MM.1S (cell line): Measurements from ENCODE around the gene DCANP1.
A peak's percentile ranks its signal among the peaks of the same experiment; 100 is the strongest.

Experiments used
- DNase-seq: peaks from one replicate; pipeline ENCODE4 v3.0.0-alpha.2; 2015
- H2AFZ ChIP-seq: fragments of 300-600 bp; sonication (generic); 2 replicates; pipeline ENCODE4 v1.6.0; 2016; ENCODE audit warnings: antibody characterized with exemption, low read length
- H3F3A ChIP-seq: fragments of 300-600 bp; sonication (generic); 2 replicates; pipeline ENCODE4 v1.6.1; 2016; ENCODE audit warnings: mild to moderate bottlenecking, antibody characterized with exemption, low read length, moderate library complexity, mixed read lengths; ENCODE audit not compliant: insufficient read depth
- H3K27ac ChIP-seq: fragments of 300-600 bp; sonication (generic); 2 replicates; pipeline ENCODE4 v1.5.1; 2016; ENCODE audit warnings: mild to moderate bottlenecking, low read length
- H3K27me3 ChIP-seq: fragments of 300-600 bp; sonication (generic); replicated peaks from 2 replicates; pipeline ENCODE4 v1.6.0; 2016; ENCODE audit warnings: low read length; ENCODE audit not compliant: insufficient read depth
- H3K36me3 ChIP-seq: fragments of 300-600 bp; sonication (generic); replicated peaks from 2 replicates; pipeline ENCODE4 v1.6.1; 2016; ENCODE audit warnings: mild to moderate bottlenecking, low read length, mixed read lengths; ENCODE audit not compliant: insufficient read depth
- H3K4me1 ChIP-seq: fragments of 300-600 bp; sonication (generic); 2 replicates; pipeline ENCODE4 v1.6.1; 2016; ENCODE audit warnings: low read length, mixed read lengths
- H3K4me2 ChIP-seq: fragments of 300-600 bp; sonication (generic); 2 replicates; pipeline ENCODE4 v1.6.0; 2016; ENCODE audit warnings: low read depth, low read length
- H3K4me3 ChIP-seq: fragments of 300-600 bp; sonication (generic); 2 replicates; pipeline ENCODE4 v1.5.1; 2016; ENCODE audit warnings: low read length, mixed read lengths
- H3K79me2 ChIP-seq: fragments of 300-600 bp; sonication (generic); 2 replicates; pipeline ENCODE4 v1.6.1; 2016; ENCODE audit warnings: mixed run types, low read length, mixed read lengths
- H3K9ac ChIP-seq: fragments of 300-600 bp; sonication (generic); 2 replicates; pipeline ENCODE4 v1.6.1; 2016; ENCODE audit warnings: low read length, mixed read lengths
- H3K9me2 ChIP-seq: fragments of 300-600 bp; sonication (generic); replicated peaks from 2 replicates; pipeline ENCODE4 v1.6.1; 2016; ENCODE audit warnings: mild to moderate bottlenecking, low read length, mixed read lengths; ENCODE audit not compliant: insufficient read depth
- H3K9me3 ChIP-seq: fragments of 300-600 bp; sonication (generic); replicated peaks from 2 replicates; pipeline ENCODE4 v1.6.1; 2016; ENCODE audit warnings: mild to moderate bottlenecking, low read length, mixed read lengths; ENCODE audit not compliant: insufficient read depth
- H4K20me1 ChIP-seq: fragments of 300-600 bp; sonication (generic); 2 replicates; pipeline ENCODE4 v1.6.1; 2016; ENCODE audit warnings: mild to moderate bottlenecking, low read length, moderate library complexity, mixed read lengths; ENCODE audit not compliant: insufficient read depth
- CTCF ChIP-seq: fragments of 300-600 bp; sonication (generic); IDR thresholded peaks from 2 replicates; pipeline ENCODE4 v1.5.1; 2016; ENCODE audit warnings: antibody characterized with exemption, low read length, mixed read lengths
- EZH2 ChIP-seq: fragments of 300-600 bp; sonication (generic); optimal IDR thresholded peaks from 2 replicates; pipeline ENCODE3; 2017; ENCODE audit warnings: low read depth, mild to moderate bottlenecking, antibody characterized with exemption, low read length, mixed read lengths
- EZH2phosphoT487 ChIP-seq: fragments of 300-600 bp; sonication (generic); IDR thresholded peaks from 2 replicates; pipeline ENCODE4 v1.6.1; 2018; ENCODE audit warnings: antibody characterized with exemption, low read length

DCANP1 gene

DNA sequence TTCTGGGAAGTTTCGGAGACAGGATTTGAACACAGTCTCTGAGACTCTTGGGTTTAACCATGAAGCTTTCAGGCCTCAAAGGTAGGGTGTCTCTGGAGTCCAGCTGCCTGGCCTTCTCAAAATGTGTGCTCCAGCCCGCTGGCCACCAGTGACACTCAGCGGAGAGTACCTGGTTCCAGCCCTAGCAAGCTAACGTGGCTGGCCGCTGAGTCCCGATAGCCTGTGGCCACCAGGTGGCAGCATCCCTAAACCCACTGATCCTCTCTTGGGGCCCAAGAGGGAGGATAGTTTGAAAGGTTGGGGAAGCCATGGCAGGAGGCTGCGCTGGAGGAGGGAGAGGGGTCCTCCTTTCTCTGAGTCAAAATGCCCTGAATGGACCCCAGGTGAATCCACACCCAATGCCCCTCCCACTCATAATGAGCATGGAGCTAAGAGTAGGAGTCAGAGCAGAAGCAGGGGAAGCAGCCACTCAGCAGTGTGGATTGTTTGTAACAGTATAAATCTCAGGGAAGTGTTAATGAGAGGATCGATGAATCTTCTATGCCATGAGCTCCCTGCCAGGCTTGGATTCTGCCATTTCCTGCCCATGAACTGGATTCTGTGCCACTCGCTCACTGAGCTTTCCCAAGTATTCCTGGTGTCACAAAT lies 10.4 kb upstream of the DCANP1 start:
- Histone ChIP-seq H3K36me3 (no peaks in the 10 kb centered on the region), H4K20me1 (no peaks in the 10 kb centered on the region), H3K27me3 (peaks cover 3% of the 10 kb centered on the region; the same call in 1 of the 2 replicates), H3K9me3 (no peaks in the 10 kb centered on the region), H3K79me2 (no peaks in the 10 kb centered on the region), H3K4me1 (no peaks in the 10 kb centered on the region), H3K27ac (no peak overlapping the region), H3F3A (no peaks in the 10 kb centered on the region), H3K4me2 (no peak overlapping the region), H3K9ac (no peak overlapping the region), H2AFZ (no peak overlapping the region; the same call in 1 of the 2 replicates), H3K9me2 (no peaks in the 10 kb centered on the region), H3K4me3 (no peak overlapping the region)
- DNase-seq: peak; percentile 66
- TF ChIP-seq EZH2 (no peak), CTCF (peak; percentile 94), EZH2phosphoT487 (no peak)

DNA sequence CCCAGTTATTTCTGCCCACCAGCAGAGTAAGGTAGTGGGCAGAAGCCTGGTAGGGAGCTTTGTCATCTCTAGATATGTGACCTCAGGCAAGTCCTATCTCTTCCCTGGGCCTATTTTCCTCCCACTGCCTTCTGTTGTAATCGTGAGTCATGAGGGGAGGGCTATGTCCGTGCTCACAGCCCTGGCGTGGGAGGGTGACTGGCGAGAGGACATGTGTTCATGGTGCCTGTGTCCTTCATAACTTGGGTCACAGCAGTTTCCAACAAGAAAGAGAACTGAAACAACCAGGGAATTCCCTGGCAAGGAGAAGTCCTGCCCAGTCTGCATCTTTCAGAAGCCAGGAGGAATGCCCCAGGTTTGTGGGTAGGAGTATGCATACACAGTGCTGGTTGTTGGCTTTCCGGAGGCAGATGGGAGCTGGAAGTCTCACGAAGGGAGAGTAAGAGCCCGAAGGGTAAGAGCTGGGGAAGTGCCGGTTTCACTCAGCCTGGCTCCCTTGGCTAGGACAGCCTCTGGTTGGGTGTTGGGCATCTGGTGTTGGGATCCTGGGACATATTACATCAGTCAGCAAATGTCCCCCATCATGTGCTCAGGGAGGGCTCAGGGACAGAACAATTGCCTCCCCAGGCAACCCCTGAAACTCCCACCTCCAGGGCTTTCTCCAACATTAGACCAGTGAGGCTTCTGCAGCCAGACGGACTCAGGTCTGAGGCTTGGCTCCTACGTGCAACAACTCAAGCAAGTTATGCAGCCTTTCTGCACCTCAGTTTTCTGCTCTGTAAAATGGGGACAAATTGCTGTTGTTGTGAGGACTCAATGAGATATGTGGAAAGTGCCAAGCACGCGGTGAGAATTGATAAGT lies 9.3 kb upstream of the DCANP1 start:
- H3K4me1 ChIP-seq: no peaks in the 10 kb centered on the region; the same call in 1 of the 2 replicates
- no peak overlapping the region for H2AFZ ChIP-seq
- H3K9me2 ChIP-seq: no peaks in the 10 kb centered on the region
- DNase-seq: no peak
- H3K79me2 ChIP-seq: no peaks in the 10 kb centered on the region
- no peaks in the 10 kb centered on the region for H4K20me1 ChIP-seq
- H3K9ac ChIP-seq: no peak overlapping the region
- no peak overlapping the region for H3K27ac ChIP-seq
- no peaks in the 10 kb centered on the region for H3F3A ChIP-seq
- H3K9me3 ChIP-seq: no peaks in the 10 kb centered on the region
- no peak overlapping the region for H3K4me3 ChIP-seq
- peaks cover 2% of the 10 kb centered on the region; the same call in 1 of the 2 replicates for H3K27me3 ChIP-seq
- TF ChIP-seq EZH2: no peak
- TF ChIP-seq CTCF: no peak
- no peak for TF ChIP-seq EZH2phosphoT487
- no peaks in the 10 kb centered on the region for H3K36me3 ChIP-seq
- no peak overlapping the region for H3K4me2 ChIP-seq

GRCh38 chr5:135455876-135456237 lies 8.7 kb upstream of the DCANP1 start:
- Histone ChIP-seq H3K9me3 (no peaks in the 10 kb centered on the region), H3F3A (no peaks in the 10 kb centered on the region), H3K9ac (no peak overlapping the region), H3K9me2 (no peaks in the 10 kb centered on the region), H2AFZ (no peak overlapping the region), H3K4me3 (no peak overlapping the region), H3K4me1 (no peaks in the 10 kb centered on the region; the same call in 1 of the 2 replicates), H4K20me1 (no peaks in the 10 kb centered on the region), H3K36me3 (no peaks in the 10 kb centered on the region), H3K27me3 (no peaks in the 10 kb centered on the region), H3K79me2 (no peaks in the 10 kb centered on the region), H3K4me2 (no peak overlapping the region), H3K27ac (no peak overlapping the region)
- TF ChIP-seq EZH2 (no peak), CTCF (no peak), EZH2phosphoT487 (no peak)
- DNase-seq: no peak
